Omental fat pad (tissue), 4 donors: ENCODE measurements around the gene ASRGL1. TPM values are rescaled to one million over a fixed set of nuclear protein-coding genes. Genes with fewer than 3 reads are reported as not detected.
A peak's percentile ranks its signal among the peaks of the same experiment; 100 is the strongest.

Source experiments
- ATAC-seq: fragments of 150-250 bp; one replicate; pipeline ENCODE4 v1.9.1; 2016; ENCODE audit warnings: mild to moderate bottlenecking, moderate library complexity; ENCODE audit not compliant: low FRiP score
- DNase-seq: peaks from one replicate; pipeline ENCODE4 v3.0.0-alpha.2; 2019; ENCODE audit warnings: low spot score
- CTCF ChIP-seq, 3 donors: fragments of 450-650 bp; IDR thresholded peaks; one replicate each; pipeline ENCODE4 v1.5.1; 2016 to 2017; ENCODE audit warnings: antibody characterized with exemption in 3 of 3, mild to moderate bottlenecking in 3 of 3, moderate library complexity in 2 of 3
- total RNA-seq, 4 donors: library from RNA; depleted of rRNA; stranded (reverse); fragments of >200 nt; gene quantifications; one replicate each; pipeline ENCODE4 v1.1.0, GENCODE V29; 2016

The ASRGL1 gene
- total RNA-seq, 4 donors from 2014 or later, result 7.1 to 57.9 (median 31.3) TPM

GRCh38 chr11:62401356-62401755 lies 64.1 kb downstream of the ASRGL1 start:
- TF ChIP-seq CTCF (IDR thresholded peaks at IDR 0.05), result no peak
- DNase-seq, result no peak
- no peak for ATAC-seq

- TF ChIP-seq CTCF (IDR thresholded peaks at IDR 0.05), result no peak
- no peak for DNase-seq
- peak; percentile 22 for ATAC-seq
Measured at GRCh38 chr11:62401811-62402210, 64.6 kb downstream of the ASRGL1 start.

- DNase-seq (no peak), ATAC-seq (peak; percentile 52)
- TF ChIP-seq CTCF (IDR thresholded peaks at IDR 0.05), result no peak
Measured at GRCh38 chr11:62402226-62402959, 65.1 kb downstream of the ASRGL1 start.

GRCh38 chr11:62402960-62403730 lies 65.9 kb downstream of the ASRGL1 start:
- DNase-seq (no peak), ATAC-seq (no peak)
- no peak for TF ChIP-seq CTCF (IDR thresholded peaks at IDR 0.05)

GRCh38 chr11:62404435-62404834 lies 67.2 kb downstream of the ASRGL1 start:
- ATAC-seq (no peak), DNase-seq (no peak)
- TF ChIP-seq CTCF (IDR thresholded peaks at IDR 0.05), result no peak

- no peak for DNase-seq
- ATAC-seq, result no peak
- TF ChIP-seq CTCF (IDR thresholded peaks at IDR 0.05), result no peak
Measured at GRCh38 chr11:62404901-62405300, 67.7 kb downstream of the ASRGL1 start.
